Psoas muscle (tissue), 8 donors: ENCODE results near the gene LBR. TPM values are rescaled to one million over a fixed set of nuclear protein-coding genes. Genes with fewer than 3 reads are reported as not detected.
A peak's percentile ranks its signal among the peaks of the same experiment; 100 is the strongest.

ENCODE experiments used
- ATAC-seq, 4 donors: fragments of 200-7000 bp; cut with Tn5 transposase; one replicate each; pipeline ENCODE4 v1.9.1; 2020; ENCODE audit warnings: moderate library complexity in 3 of 4, mild to moderate bottlenecking in 2 of 4
- DNase-seq, 2 donors: peaks; one replicate each; pipeline ENCODE4 v3.0.0-alpha.2; 2020
- H3K27ac ChIP-seq: fragments of 200-600 bp; one replicate; pipeline ENCODE4 v1.8.0; 2022
- H3K27me3 ChIP-seq, 3 donors: fragments of 200-600 bp in 1 of 3; one replicate each; pipeline versions ENCODE4 v1.6.1 to v1.8.0; 2013 to 2022; ENCODE audit warnings: low read length in 2 of 3, mild to moderate bottlenecking in 2 of 3, moderate library complexity in 1 of 3; ENCODE audit not compliant: insufficient read depth in 3 of 3
- H3K36me3 ChIP-seq, 2 donors: fragments of 200-600 bp in 1 of 2; one replicate each; pipeline versions ENCODE4 v1.6.1 to v1.8.0; 2013 to 2022; ENCODE audit warnings: low read depth in 1 of 2, mild to moderate bottlenecking in 1 of 2, moderate library complexity in 1 of 2; ENCODE audit not compliant: insufficient read depth in 1 of 2
- H3K4me1 ChIP-seq: fragments of 200-600 bp; one replicate; pipeline ENCODE4 v1.8.0; 2022
- H3K4me3 ChIP-seq: fragments of 200-600 bp; one replicate; pipeline ENCODE4 v1.8.0; 2022; ENCODE audit warnings: mild to moderate bottlenecking
- H3K9me3 ChIP-seq: fragments of 200-600 bp; one replicate; pipeline ENCODE4 v1.8.0; 2022
- WGBS, 3 donors: extraction: QIAGEN DNeasy Blood & Tissue Kit; methylation state at CpG; one replicate each; pipeline versions ENCODE4 v1.1.6 to v1.1.7; 2013; 5-methylcytosine and 5-hydroxymethylcytosine counted together
- intact Hi-C, 2 donors: fragments of 100-400 bp; cut with DNase I; formaldehyde crosslinking; loops; one replicate each; pipeline versions ENCODE4 v1.11.0 to v1.14.2; 2022
- polyA plus RNA-seq, 3 donors: library from polyadenylated mRNA; stranded (reverse); fragments of 200-250 nt; gene quantifications; one replicate each; pipeline ENCODE4 v1.2.3, GENCODE V29; 2013
- total RNA-seq, 4 donors: library from RNA; stranded (reverse); fragmentation: NEBNext Ultra II Directional in 2 of 4; extraction: Animal tissue kit (Norgen Biotek cat#: 25700) in 2 of 4; gene quantifications; one replicate each; pipeline versions ENCODE4 v1.2.1 to v1.2.4, GENCODE V29; 2021 to 2023
- TF ChIP-seq, protein P1 (sequence below): fragments of 200-600 bp; IDR thresholded peaks from one replicate; pipeline ENCODE4 v1.8.0; 2022; ENCODE audit warnings: antibody characterized with exemption
- donor health status: healthy with polysubstance abuse.
- donor health status: DM: no; HTN: no; CAD: no; lungs with moderate emphysema.
- donor health status: Bipolar disorder and iron deficiency.
- donor health status: healthy.
- donor health status: DM: yes; HTN: yes; CAD: no.
- donor health status: DM: no; HTN: no; CAD: no.
- donor health status: DM: no; HTN: no; CAD: no.
- donor health status: DM: yes; HTN: yes; CAD: no.

Gene LBR
- total and polyA plus RNA-seq, 7 donors: 6.8 to 22.8 (median 14.6) TPM

DNA sequence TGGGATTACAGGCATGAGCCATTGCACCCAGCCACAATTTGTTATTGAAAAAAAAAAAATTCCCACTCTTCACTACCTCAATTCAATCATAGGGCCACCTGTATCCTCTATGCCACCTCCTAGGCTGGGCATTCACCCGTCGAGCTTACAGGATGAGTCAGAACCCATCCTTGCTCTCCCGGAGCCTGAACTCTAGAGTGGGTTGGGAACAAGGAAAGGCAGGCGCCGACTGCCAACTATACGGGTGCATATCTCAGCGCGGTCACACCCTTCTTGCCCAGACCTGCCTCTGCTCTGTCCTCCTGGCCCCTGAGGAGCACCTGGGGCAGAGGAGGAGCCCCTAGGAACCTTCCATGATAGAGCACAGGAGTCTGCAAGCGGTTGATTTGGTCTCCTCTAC, 21.4 kb upstream of the LBR start:
- Histone ChIP-seq H3K9me3 (no peaks in the 10 kb centered on the region), H3K27me3 (no peaks in the 10 kb centered on the region), H3K36me3 (no peaks in the 10 kb centered on the region), H3K27ac (peak overlapping the region; percentile 34), H3K4me1 (peaks cover 8% of the 10 kb centered on the region), H3K4me3 (no peak overlapping the region)
- 88 to 94% (median 88%) methylated on average over 9 of the region's 9 CpGs for WGBS, 3 donors
- intact Hi-C loops: no loop called here
- TF ChIP-seq, protein P1, sequence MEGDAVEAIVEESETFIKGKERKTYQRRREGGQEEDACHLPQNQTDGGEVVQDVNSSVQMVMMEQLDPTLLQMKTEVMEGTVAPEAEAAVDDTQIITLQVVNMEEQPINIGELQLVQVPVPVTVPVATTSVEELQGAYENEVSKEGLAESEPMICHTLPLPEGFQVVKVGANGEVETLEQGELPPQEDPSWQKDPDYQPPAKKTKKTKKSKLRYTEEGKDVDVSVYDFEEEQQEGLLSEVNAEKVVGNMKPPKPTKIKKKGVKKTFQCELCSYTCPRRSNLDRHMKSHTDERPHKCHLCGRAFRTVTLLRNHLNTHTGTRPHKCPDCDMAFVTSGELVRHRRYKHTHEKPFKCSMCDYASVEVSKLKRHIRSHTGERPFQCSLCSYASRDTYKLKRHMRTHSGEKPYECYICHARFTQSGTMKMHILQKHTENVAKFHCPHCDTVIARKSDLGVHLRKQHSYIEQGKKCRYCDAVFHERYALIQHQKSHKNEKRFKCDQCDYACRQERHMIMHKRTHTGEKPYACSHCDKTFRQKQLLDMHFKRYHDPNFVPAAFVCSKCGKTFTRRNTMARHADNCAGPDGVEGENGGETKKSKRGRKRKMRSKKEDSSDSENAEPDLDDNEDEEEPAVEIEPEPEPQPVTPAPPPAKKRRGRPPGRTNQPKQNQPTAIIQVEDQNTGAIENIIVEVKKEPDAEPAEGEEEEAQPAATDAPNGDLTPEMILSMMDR: no peak
- ATAC-seq (peak in 1 of 4 donors; percentile 9), DNase-seq (no peak)

DNA sequence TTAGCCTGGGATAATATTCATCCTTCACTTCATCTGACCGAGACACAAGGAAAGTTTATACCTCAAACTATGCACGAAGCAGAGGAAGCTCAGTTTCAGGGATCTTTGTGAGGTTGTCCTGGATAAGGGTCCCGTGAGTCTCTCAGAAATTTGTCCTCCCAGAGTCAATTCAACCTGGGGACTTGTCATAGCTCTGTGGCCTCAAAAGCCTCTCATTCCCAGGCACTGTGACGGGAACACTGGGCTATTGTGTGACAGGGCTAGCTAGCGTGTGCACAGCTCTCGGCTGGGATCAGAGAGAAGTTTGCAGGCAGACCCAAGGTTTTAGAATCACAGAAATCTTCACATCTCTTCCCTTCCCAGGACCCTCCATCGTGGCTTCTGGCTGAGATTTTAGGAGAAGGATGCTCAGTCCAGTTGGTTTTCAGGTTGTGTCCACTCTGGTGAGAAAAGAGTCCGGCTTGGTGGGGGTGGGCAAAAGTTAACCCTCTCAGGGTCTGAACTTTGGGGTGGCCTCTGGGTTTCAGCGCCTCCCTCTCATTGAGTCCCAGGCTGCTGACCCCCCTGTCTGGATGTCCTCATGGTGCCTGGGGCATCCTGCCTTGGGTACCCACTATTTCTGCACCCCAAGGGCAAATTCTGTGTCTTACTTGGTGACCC, 20.4 kb upstream of the LBR start:
- H3K4me1 ChIP-seq: peaks cover 8% of the 10 kb centered on the region
- 40 to 56% (median 50%) methylated on average over 9 of the region's 9 CpGs for WGBS, 3 donors
- TF ChIP-seq, protein P1: no peak

DNA sequence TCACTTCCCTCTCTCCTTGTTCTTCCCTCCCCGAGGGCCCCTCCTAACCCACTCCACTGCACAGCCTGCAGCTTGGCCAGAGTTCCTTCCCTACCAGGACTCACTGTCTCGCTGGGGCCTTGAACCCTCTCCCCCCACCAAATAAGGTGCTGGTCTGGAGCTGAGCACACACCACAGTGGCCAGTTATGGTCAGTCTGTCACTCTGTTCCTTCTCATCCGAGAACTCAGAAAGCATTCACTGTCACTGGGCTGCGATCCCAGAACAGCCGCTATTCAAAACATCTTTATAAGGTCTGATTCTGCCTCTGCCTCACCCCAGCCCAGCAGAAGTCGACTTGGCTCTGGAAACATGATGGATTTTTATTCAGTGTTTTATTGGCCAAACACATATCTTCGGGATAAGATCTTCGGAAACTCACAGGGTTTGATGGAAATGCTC, 19.8 kb upstream of the LBR start:
- WGBS, 3 donors: 10 to 16% (median 12%) methylated on average over 8 of the region's 8 CpGs
- intact Hi-C loops: no loop called here
- peak overlapping the region; percentile 64 for H3K27ac ChIP-seq
- H3K9me3 ChIP-seq: no peaks in the 10 kb centered on the region
- H3K27me3 ChIP-seq: no peaks in the 10 kb centered on the region
- no peaks in the 10 kb centered on the region for H3K36me3 ChIP-seq
- TF ChIP-seq, protein P1: no peak
- peak in 1 of 4 donors; percentile 18 for ATAC-seq
- DNase-seq: no peak
- H3K4me1 ChIP-seq: peaks cover 8% of the 10 kb centered on the region
- H3K4me3 ChIP-seq: no peak overlapping the region

More for the DNA sequence above, 20.4 kb upstream of the LBR start:
- Histone ChIP-seq H3K27me3 (no peaks in the 10 kb centered on the region), H3K27ac (peak overlapping the region; percentile 34), H3K4me3 (no peak overlapping the region), H3K36me3 (no peaks in the 10 kb centered on the region), H3K9me3 (no peaks in the 10 kb centered on the region)
- DNase-seq (no peak), ATAC-seq (no peak)
- intact Hi-C loops: no loop called here

DNA sequence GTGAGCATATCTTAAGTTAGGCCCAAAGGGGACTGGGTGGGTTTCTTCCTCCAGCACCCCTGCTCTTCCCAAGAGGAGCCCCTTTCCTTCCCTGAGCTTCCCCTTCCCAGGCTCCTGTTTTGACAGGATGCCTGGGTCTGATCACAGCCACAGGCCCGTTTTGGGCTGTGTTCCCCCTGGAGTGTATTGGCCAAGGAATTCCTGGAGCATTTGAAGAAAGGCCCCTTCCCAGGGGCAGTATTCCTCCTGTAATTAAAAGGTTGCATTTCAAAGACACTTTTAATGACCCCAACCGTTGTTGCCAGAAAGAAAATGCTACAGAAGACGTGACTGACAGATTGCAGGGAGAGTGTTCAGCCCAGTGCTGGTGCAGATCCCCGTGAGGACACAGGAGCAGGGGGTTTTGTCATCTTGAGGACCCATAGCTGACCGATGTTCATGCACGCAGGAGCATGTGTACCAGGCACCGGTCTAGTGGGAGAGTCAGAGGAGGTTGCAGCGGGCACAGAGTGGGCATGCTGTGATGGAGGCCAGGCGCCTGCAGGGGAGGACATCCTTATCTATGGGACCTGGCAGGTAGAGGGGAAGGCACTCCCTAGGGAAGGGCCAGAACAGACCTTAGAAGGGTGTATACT, 19.3 kb upstream of the LBR start:
- intact Hi-C loops: no loop called here
- no peaks in the 10 kb centered on the region for H3K9me3 ChIP-seq
- DNase-seq (no peak), ATAC-seq (no peak)
- H3K27me3 ChIP-seq: no peaks in the 10 kb centered on the region
- peak overlapping the region; percentile 64 for H3K27ac ChIP-seq
- peaks cover 8% of the 10 kb centered on the region for H3K4me1 ChIP-seq
- 67 to 69% (median 68%) methylated on average over 9 of the region's 9 CpGs for WGBS, 3 donors
- H3K4me3 ChIP-seq: no peak overlapping the region
- TF ChIP-seq, protein P1: no peak
- H3K36me3 ChIP-seq: no peaks in the 10 kb centered on the region
